HL-60/S4 treated with phorbol 12-myristate 13-acetate at 8.2 ng/mL for 4 days and 3 days (cell line): ENCODE data around the gene HPN.

ENCODE experiments used
- in situ Hi-C: fragments of 300-500 bp; cut with MboI; formaldehyde crosslinking; loops from 2 replicates; pipeline ENCODE4 v1.15.0; 2022; ENCODE audit warnings: low sequenced_read_pairs

Gene HPN

GRCh38 chr19:35080613-35081170, 39.2 kb downstream of the HPN start:
- in situ Hi-C loops, result no loop called here

- in situ Hi-C loops, result no loop called here
Observed at GRCh38 chr19:35081201-35081600, 39.7 kb downstream of the HPN start.

DNA sequence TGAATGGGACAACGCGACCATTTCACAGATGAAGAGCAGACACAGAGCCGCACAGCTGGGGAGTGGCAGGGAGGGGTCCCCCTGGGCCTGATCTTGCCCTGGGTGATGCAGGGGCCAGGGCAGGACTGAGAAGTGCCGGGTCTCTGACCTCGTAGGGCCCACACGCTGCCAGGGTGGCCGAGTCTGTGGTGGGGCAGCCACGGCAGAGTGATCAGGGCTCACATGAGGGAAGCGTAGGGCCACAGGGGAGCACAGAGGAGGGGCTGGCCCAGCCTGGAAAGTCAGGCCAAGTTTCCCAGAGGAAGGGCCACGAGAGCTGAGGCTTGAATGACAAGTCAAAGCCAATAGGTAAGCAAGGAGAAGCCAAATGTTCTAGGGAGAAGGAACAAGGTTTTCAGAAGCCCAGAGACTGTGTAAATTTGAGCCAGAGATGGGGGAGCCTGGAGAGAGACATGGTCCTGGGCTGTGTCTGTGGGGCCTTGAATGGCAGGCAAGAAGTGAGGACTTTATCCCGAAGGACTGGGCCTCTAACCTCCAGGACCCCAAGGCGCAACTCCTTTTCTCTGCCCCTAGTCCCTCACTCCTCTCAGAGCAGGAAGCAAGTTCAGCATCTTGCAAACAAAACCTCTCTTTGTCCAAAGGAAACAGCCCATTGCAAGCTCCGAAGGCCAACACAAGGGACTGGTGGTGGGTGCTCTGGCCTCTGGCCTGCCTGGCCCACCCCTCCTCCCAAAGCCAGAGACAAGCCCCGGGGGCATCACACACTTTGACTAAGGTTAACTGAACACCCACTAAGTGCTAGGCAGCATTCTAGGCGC, 42.4 kb downstream of the HPN start:
- in situ Hi-C loops, result no loop called here

DNA sequence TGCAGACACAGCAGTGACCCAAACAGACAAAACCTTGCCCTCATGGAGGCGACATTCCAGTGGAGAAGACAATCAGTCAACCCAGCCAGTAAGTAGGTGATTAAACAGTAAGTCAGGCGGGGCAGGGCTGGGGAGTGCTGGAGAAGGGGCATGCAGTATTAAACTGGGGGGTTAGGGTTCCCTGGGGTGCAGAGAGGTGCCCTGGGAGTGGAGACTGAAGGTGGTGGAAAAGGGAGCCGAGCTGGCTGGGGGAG, 42.9 kb downstream of the HPN start:
- in situ Hi-C loops, result no loop called here

GRCh38 chr19:35085947-35086346, 44.4 kb downstream of the HPN start:
- in situ Hi-C loops, result no loop called here

DNA sequence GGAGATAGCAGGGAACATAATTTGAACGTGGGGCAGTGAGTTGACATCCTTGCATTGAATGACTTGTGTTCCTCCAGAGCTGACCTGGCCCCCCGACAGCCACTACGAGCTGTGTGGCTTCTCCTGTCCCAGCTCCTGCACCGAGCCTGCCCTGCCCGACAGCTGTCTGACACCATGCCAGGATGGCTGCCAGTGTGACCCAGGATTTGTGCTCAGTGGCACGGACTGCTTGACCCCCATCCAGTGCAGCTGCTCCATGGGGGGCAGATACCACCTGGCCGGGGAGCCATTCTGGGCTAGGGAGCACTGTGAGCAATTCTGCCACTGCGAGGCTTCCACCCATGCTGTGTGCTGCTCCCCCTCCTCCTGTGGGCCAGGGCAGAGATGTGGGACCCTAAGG, 44.9 kb downstream of the HPN start:
- in situ Hi-C loops, result no loop called here

- in situ Hi-C loops, result no loop called here
Observed at GRCh38 chr19:35087393-35087792, 45.9 kb downstream of the HPN start.

GRCh38 chr19:35088131-35088913, 46.8 kb downstream of the HPN start:
- in situ Hi-C loops, result no loop called here

DNA sequence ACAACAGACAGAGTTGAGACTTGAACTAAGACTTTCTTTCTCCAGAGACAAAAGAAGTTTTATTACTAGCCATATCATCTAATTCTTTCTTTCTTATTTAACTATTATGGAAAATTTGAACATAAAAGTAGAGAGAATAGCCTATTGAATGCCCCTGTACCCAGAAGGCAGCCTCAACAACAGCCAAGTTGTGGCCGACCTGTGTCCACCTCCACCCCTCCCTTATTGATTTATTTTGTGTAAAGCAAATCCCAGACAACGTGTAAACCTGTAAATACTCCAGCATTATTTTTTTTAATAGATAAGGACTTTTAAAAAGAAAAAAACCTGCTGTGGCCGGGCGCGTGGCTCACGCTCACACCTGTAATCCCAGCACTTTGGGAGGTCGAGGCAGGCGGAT, 48.0 kb downstream of the HPN start:
- in situ Hi-C loops, result no loop called here

DNA sequence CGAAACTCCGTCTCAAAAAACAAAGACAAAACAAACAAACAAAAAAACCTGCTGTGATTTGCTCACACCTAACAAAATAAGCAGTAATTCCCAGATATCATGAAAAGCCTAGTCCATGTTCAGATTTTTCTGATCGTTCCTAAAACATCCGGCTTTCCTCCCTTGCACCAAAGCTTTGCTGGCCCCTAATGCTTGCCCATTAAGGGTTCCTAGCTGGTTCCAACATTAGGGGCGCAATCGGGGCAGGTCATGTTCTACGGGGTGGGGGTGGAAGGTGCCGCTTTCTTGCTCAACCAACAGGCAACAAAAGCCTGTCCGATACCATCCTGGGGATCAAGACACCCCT, 48.6 kb downstream of the HPN start:
- in situ Hi-C loops, result no loop called here

DNA sequence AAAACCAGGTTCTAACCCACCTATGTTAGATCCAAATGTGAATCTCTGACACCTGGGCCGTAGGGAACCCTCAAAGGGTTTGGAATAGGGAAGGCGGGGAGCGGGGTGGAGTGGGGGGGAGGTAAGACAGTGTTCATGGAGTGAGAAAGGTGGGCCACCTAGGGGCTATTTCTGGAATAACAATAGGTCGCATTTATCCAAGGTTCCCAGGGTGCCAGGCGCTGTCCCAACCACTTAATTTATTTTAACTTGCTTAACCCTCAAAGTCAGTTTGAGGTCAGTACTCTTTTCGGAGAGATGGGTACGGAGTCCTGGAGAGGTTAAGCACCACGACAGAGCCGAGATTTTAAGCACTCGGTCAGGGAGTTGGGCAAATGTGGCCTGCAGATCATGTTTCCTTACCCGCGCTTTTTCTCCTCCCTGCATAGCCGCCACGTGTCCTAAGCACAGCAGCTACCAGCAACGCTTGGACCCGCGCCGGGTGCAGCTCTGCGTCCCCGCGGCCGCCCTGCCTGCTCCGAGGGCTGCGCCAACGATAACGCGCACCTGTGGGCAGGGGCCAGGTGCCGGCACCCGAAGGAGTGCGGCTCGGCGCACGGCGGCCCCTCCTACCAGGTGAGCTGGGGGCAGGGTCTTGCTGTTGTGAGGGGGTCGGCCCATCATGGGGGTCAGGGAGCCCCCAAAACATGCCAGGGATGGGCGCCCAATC, 49.1 kb downstream of the HPN start:
- in situ Hi-C loops, result no loop called here

- in situ Hi-C loops, result no loop called here
Observed at GRCh38 chr19:35093430-35093829, 51.9 kb downstream of the HPN start.

- in situ Hi-C loops, result no loop called here
Observed at GRCh38 chr19:35093941-35094647, 52.6 kb downstream of the HPN start.

GRCh38 chr19:35094656-35095055, 53.1 kb downstream of the HPN start:
- in situ Hi-C loops, result no loop called here

DNA sequence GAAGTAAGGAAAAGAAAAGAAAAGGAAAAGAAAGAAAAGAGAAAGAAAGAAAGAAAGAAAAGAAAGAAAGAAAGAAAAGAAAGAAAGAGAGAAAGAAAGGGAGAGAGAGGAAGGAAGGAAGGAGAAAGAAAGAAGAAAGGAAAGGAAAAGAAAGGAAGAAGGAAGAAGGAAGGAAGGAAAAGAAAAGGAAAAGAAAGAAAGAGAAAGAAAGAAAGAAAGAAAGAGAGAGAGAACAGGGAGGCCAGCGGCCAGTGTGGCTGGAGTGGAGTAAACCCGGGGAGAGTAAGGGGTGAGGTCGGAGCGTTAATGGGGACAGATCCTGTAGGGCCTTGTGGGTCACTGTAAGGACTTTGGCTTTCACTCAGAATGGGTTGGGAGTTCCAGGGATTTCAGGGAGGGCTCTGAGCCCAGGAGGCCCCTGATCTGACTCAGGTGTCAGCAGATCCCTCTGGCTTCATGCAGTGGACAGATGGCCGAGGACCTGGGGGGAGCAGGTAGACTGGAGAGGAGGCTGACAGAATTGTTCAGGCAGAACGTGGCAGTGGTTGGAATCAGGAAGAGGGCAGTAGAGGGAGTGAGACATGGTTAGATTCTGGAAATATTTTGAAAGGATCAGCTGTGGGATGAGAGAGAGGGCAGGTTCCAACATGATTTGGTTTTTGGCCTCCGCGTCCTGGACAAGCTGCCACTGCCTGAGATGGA, 54.3 kb downstream of the HPN start:
- in situ Hi-C loops, result no loop called here

DNA sequence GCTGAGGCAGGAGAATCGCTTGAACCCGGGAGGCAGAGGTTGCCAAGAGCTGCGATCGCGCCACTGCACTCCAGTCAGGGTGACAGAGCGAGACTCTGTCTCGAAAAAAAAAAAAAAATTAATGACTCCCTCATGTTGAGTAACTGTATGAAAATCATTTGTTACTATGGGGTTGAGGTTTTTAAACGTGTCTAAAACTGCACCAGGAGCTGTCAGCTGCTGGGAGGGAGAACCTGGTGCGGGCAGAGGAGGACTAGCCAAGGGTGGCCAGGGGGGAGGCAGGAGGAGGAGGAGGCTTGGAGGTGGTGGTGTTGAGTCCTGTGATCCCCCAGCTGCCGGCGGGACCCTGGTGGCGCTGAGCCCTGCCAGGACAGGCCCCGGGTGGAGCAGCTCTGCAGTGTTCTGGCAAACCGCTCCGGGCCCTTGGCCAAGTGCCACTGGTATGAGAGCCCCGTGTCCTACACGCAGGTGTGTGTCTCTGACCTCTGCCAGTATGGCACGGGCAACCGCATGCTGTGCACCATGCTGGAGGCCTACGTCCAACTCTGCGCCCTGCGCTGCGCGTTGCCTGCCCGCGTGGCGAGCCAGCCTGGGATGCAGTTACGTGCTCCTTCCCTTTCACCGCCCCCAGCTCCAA, 57.0 kb downstream of the HPN start:
- in situ Hi-C loops, result no loop called here

DNA sequence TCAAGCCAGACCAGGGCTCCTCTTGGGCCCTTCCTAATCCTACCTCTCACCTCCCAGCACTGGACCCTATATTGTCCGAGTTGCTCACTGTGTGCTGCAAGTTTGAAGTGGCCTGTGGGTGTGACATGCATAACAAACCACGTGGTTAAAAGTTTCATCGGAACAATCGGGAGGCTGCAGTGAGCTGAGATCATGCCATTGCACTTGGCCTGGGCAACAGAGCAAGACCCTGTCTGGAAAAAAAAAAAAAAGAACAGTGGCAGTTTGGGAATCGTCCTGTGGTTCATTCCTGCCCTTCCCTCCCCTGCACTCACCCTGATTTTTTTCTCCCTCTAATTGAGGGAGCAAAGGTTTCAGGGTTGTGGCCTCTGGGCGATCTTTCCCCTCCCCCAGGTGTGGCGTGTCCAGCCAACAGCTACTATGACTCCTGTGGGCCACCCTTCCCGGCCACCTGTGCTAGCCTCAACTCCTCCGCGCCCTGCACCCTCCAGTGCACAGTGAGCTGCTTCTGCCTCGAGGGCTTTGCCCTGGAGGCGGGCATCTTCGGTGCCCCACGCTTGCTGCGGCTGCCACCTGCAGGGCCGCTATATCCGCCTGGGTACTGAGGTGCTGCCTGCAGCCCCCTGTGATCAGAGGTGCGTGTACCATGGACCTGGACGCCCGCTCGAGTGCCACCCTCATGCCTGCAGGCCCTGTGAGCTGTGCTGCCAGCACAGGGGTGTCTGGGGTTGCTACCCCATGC, 57.8 kb downstream of the HPN start:
- in situ Hi-C loops, result no loop called here

DNA sequence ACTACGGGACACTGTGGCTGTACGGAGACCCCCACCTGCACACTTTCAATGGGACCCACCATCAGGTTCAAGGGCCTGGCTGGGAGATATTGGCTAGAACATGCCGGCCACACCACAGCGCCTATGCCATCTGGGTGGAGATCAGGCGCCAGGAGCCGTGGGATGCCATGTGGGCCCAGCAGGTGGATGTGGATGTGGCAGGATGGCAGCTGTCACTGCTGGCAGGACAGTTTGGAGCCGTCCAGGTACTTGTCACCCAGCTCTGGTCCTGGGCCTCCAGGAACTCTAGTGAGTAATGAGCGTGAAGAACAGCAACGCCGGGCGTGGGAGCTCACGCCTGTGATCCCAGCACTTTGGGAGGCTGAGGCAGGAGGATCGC, 58.4 kb downstream of the HPN start:
- in situ Hi-C loops, result no loop called here
